HEK293T (cell line): ENCODE data around the gene CREB3L1.

Experiments used
- BHLHE40 ChIP-seq: fragments of 450-650 bp; IDR thresholded peaks from 2 replicates; pipeline ENCODE4 v1.6.1; 2016; ENCODE audit warnings: mild to moderate bottlenecking, moderate library complexity, borderline replicate concordance
- ELF4 ChIP-seq: fragments of 450-650 bp; IDR thresholded peaks from 2 replicates; pipeline ENCODE4 v1.6.1; 2017; ENCODE audit warnings: antibody characterized with exemption
- FOXA1 ChIP-seq: fragments of 450-650 bp; IDR thresholded peaks from 2 replicates; pipeline ENCODE4 v1.6.1; 2016; ENCODE audit warnings: mild to moderate bottlenecking
- FOXM1 ChIP-seq: fragments of 450-650 bp; IDR thresholded peaks from 2 replicates; pipeline ENCODE4 v1.6.1; 2017; ENCODE audit warnings: mild to moderate bottlenecking, borderline replicate concordance
- NFRKB ChIP-seq: fragments of 450-650 bp; IDR thresholded peaks from 2 replicates; pipeline ENCODE4 v1.6.1; 2016; ENCODE audit warnings: mild to moderate bottlenecking, moderate library complexity
- PKNOX1 ChIP-seq: fragments of 450-650 bp; IDR thresholded peaks from 2 replicates; pipeline ENCODE4 v1.6.1; 2016
- SP1 ChIP-seq: fragments of 450-650 bp; IDR thresholded peaks from 2 replicates; pipeline ENCODE4 v1.6.1; 2017
- TARDBP ChIP-seq: fragments of 450-650 bp; IDR thresholded peaks from 2 replicates; pipeline ENCODE4 v1.6.1; 2016

GRCh38 chr11:46341454-46341853 is 64.0 kb downstream of the CREB3L1 start:
- TF ChIP-seq FOXA1 (no peak), ELF4 (no peak), PKNOX1 (no peak), FOXM1 (no peak), SP1 (no peak), TARDBP (no peak), BHLHE40 (no peak), NFRKB (no peak)
